Suprapubic skin (tissue), 4 donors: ENCODE results near the gene ANKRD44.

Experiments
- EP300 ChIP-seq: sonication (generic); formaldehyde crosslinking; IDR thresholded peaks from one replicate; pipeline ENCODE4 v1.6.1; 2017; ENCODE audit warnings: antibody characterized with exemption
- POLR2A ChIP-seq, 2 donors: fragments of 450-650 bp; IDR thresholded peaks; one replicate each; pipeline ENCODE4 v1.6.1; 2017; ENCODE audit warnings: antibody characterized with exemption in 2 of 2, mild to moderate bottlenecking in 2 of 2, moderate library complexity in 2 of 2
- POLR2AphosphoS5 ChIP-seq, 3 donors: sonication (generic); formaldehyde crosslinking; IDR thresholded peaks; one replicate each; pipeline ENCODE4 v1.6.1; 2017; ENCODE audit warnings: antibody characterized with exemption in 3 of 3
- TF ChIP-seq, protein P1 (sequence below), 2 donors: fragments of 200-600 bp in 1 of 2; fragments of 450-650 bp in 1 of 2; sonication (generic) in 1 of 2; IDR thresholded peaks; one replicate each; pipeline ENCODE4 v1.5.1; 2016 to 2019; ENCODE audit warnings: antibody characterized with exemption in 2 of 2, mild to moderate bottlenecking in 1 of 2, moderate library complexity in 1 of 2

- TF ChIP-seq, protein P1, sequence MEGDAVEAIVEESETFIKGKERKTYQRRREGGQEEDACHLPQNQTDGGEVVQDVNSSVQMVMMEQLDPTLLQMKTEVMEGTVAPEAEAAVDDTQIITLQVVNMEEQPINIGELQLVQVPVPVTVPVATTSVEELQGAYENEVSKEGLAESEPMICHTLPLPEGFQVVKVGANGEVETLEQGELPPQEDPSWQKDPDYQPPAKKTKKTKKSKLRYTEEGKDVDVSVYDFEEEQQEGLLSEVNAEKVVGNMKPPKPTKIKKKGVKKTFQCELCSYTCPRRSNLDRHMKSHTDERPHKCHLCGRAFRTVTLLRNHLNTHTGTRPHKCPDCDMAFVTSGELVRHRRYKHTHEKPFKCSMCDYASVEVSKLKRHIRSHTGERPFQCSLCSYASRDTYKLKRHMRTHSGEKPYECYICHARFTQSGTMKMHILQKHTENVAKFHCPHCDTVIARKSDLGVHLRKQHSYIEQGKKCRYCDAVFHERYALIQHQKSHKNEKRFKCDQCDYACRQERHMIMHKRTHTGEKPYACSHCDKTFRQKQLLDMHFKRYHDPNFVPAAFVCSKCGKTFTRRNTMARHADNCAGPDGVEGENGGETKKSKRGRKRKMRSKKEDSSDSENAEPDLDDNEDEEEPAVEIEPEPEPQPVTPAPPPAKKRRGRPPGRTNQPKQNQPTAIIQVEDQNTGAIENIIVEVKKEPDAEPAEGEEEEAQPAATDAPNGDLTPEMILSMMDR (IDR thresholded peaks at IDR 0.05) = no peak
- TF ChIP-seq POLR2A (IDR thresholded peaks at IDR 0.05) (no peak), POLR2AphosphoS5 (IDR thresholded peaks at IDR 0.05) (no peak), EP300 (no peak)
Observed at GRCh38 chr2:196995757-196996314, 314.7 kb downstream of the ANKRD44 start.
